Measurements from ENCODE around the gene GINM1. TPM values are rescaled to one million over a fixed set of nuclear protein-coding genes. Genes with fewer than 3 reads are reported as not detected.

GINM1 gene
- total RNA-seq, 1 experiment from 2014 or later: 14.5 TPM

- no peaks in the 10 kb centered on the region for H3K36me3 ChIP-seq (ENCODE audit: low read depth)
- no TSS peak for BruUV-seq (replicated peaks)
- no peak overlapping the region for H2AFZ ChIP-seq
- ChIA-PET POLR2A (ENCODE audit: unreplicated experiment) (no interaction called here), CTCF (no interaction called here)
- no peak for DNase-seq
- H3F3A ChIP-seq (ENCODE audit: insufficient read depth, low read depth): peaks cover 18% of the 10 kb centered on the region; the same call in 1 of the 2 replicates
- no peak overlapping the region for H3K4me2 ChIP-seq
- intact Hi-C loops (cut with micrococcal nuclease; ENCODE audit: unreplicated experiment): no loop called here
- H3K4me1 ChIP-seq (replicated peaks; ENCODE audit: insufficient read depth): peaks cover 19% of the 10 kb centered on the region
- no peaks in the 10 kb centered on the region for H3K9me2 ChIP-seq (ENCODE audit: insufficient read depth)
- H4K20me1 ChIP-seq (ENCODE audit: insufficient read depth): no peaks in the 10 kb centered on the region
- H3K79me2 ChIP-seq (ENCODE audit: low read depth): no peaks in the 10 kb centered on the region
- peaks cover 7% of the 10 kb centered on the region; the same call in 1 of the 2 replicates for H3K27me3 ChIP-seq (ENCODE audit: insufficient read depth, low read depth)
- H3K9me3 ChIP-seq (ENCODE audit: insufficient read depth, low read depth): no peaks in the 10 kb centered on the region
- H3K4me3 ChIP-seq: no peak overlapping the region
- no peak for TF ChIP-seq CTCF (conservative IDR thresholded peaks at IDR 0.05)
- no peak for TF ChIP-seq EZH2 (IDR thresholded peaks at IDR 0.05; ENCODE audit: low read depth)
- no peak overlapping the region for H3K27ac ChIP-seq
These were observed 6.8 kb upstream of the GINM1 start for GRCh38 chr6:149559389-149559788.

GRCh38 chr6:149560736-149561135 lies 5.4 kb upstream of the GINM1 start:
- no peak overlapping the region for H2AFZ ChIP-seq
- no peaks in the 10 kb centered on the region for H3K36me3 ChIP-seq (ENCODE audit: low read depth)
- no peaks in the 10 kb centered on the region for H3K9me2 ChIP-seq (ENCODE audit: insufficient read depth)
- H4K20me1 ChIP-seq (ENCODE audit: insufficient read depth): no peaks in the 10 kb centered on the region
- POLR2A ChIA-PET (ENCODE audit: unreplicated experiment): no interaction called here
- peaks cover 23% of the 10 kb centered on the region for H3K4me1 ChIP-seq (replicated peaks; ENCODE audit: insufficient read depth)
- peaks cover 32% of the 10 kb centered on the region for H3F3A ChIP-seq (ENCODE audit: insufficient read depth, low read depth)
- DNase-seq: no peak
- intact Hi-C loops (cut with micrococcal nuclease; ENCODE audit: unreplicated experiment): loop anchor here (10.0 kb wide), 1 partner anchor 304 kb away; the partner anchor contains the start of gene LRP11
- H3K27me3 ChIP-seq (ENCODE audit: insufficient read depth, low read depth): no peaks in the 10 kb centered on the region
- no peaks in the 10 kb centered on the region for H3K9me3 ChIP-seq (ENCODE audit: insufficient read depth, low read depth)
- CTCF ChIA-PET: interaction anchor here (0.6 kb wide), 1 partner anchor 151 kb away, joined by 5 read pairs; no protein-coding TSS in a partner anchor
- BruUV-seq (replicated peaks): no TSS peak
- no peaks in the 10 kb centered on the region for H3K79me2 ChIP-seq (ENCODE audit: low read depth)
- TF ChIP-seq EZH2 (IDR thresholded peaks at IDR 0.05; ENCODE audit: low read depth): no peak
- peak; percentile 65 for TF ChIP-seq CTCF (conservative IDR thresholded peaks at IDR 0.05)
- H3K4me3 ChIP-seq: no peak overlapping the region
- H3K4me2 ChIP-seq: no peak overlapping the region
- no peak overlapping the region for H3K27ac ChIP-seq

GRCh38 chr6:149563203-149563927 lies 2.8 kb upstream of the GINM1 start:
- intact Hi-C loops (cut with micrococcal nuclease; ENCODE audit: unreplicated experiment): loop anchor here (10.0 kb wide), 1 partner anchor 301 kb away; the partner anchor contains the start of gene LRP11
- no peaks in the 10 kb centered on the region for H3K36me3 ChIP-seq (ENCODE audit: low read depth)
- no peaks in the 10 kb centered on the region for H3K27me3 ChIP-seq (ENCODE audit: insufficient read depth, low read depth)
- POLR2A ChIA-PET (ENCODE audit: unreplicated experiment): no interaction called here
- peaks cover 17% of the 10 kb centered on the region for H3K79me2 ChIP-seq (ENCODE audit: low read depth)
- H3K9me3 ChIP-seq (ENCODE audit: insufficient read depth, low read depth): no peaks in the 10 kb centered on the region
- H3K4me3 ChIP-seq: peak overlapping the region; percentile 89; the same call in 1 of the 2 replicates
- no peak overlapping the region for H2AFZ ChIP-seq
- peak overlapping the region; percentile 92 for H3K4me2 ChIP-seq
- TF ChIP-seq CTCF (conservative IDR thresholded peaks at IDR 0.05) (no peak), EZH2 (IDR thresholded peaks at IDR 0.05; ENCODE audit: low read depth) (no peak)
- peaks cover 40% of the 10 kb centered on the region for H3F3A ChIP-seq (ENCODE audit: insufficient read depth, low read depth)
- no peaks in the 10 kb centered on the region; the same call in 1 of the 2 replicates for H4K20me1 ChIP-seq (ENCODE audit: insufficient read depth)
- CTCF ChIA-PET: interaction anchor here (0.6 kb wide), 1 partner anchor 39 kb away, joined by 8 read pairs; no protein-coding TSS in a partner anchor
- H3K4me1 ChIP-seq (replicated peaks; ENCODE audit: insufficient read depth): peaks cover 30% of the 10 kb centered on the region
- no peaks in the 10 kb centered on the region for H3K9me2 ChIP-seq (ENCODE audit: insufficient read depth)
- DNase-seq: peak in 1 of 2 experiments; percentile 64
- BruUV-seq (replicated peaks): no TSS peak
- H3K27ac ChIP-seq: peak overlapping the region; percentile 72

All from PC-9 (cell line).